Colonic mucosa (tissue), 4 donors: Measurements from ENCODE around the gene SNRPN. TPM values are rescaled to one million over a fixed set of nuclear protein-coding genes. Genes with fewer than 3 reads are reported as not detected.
"Not testable (repeated sequence)": the region's sequence is repeated elsewhere in the genome, so short reads cannot be mapped to it uniquely, and the experiment has no call there.

Source experiments
- DNase-seq: peaks from one replicate; pipeline ENCODE4 v3.0.0-alpha.2; 2020
- H3K27ac ChIP-seq: fragments of 200-600 bp; one replicate; pipeline ENCODE4 v1.8.0; 2021
- H3K27me3 ChIP-seq: fragments of 200-600 bp; one replicate; pipeline ENCODE4 v1.8.0; 2021
- H3K36me3 ChIP-seq: fragments of 200-600 bp; one replicate; pipeline ENCODE4 v1.8.0; 2021
- H3K4me1 ChIP-seq: fragments of 200-600 bp; one replicate; pipeline ENCODE4 v1.8.0; 2021; ENCODE audit warnings: mild to moderate bottlenecking
- H3K4me3 ChIP-seq: fragments of 200-600 bp; one replicate; pipeline ENCODE4 v1.8.0; 2021
- H3K9ac ChIP-seq, 2 donors: one replicate each; pipeline ENCODE4 v1.7.0; 2013; ENCODE audit warnings: control low read depth in 2 of 2, low read depth in 2 of 2, low read length in 2 of 2
- H3K9me3 ChIP-seq: fragments of 200-600 bp; one replicate; pipeline ENCODE4 v1.8.0; 2021
- CTCF ChIP-seq: fragments of 200-600 bp; IDR thresholded peaks from one replicate; pipeline ENCODE4 v1.8.0; 2022; ENCODE audit warnings: antibody characterized with exemption, mild to moderate bottlenecking
- intact Hi-C: fragments of 100-400 bp; cut with DNase I; formaldehyde crosslinking; loops from one replicate; pipeline ENCODE4 v1.14.1; 2022
- total RNA-seq, 2 donors: library from RNA; stranded (reverse); fragmentation: NEBNext Ultra II Directional in 1 of 2; extraction: Animal tissue kit (Norgen Biotek cat#: 25700) in 1 of 2; gene quantifications; one replicate each; pipeline ENCODE4 v1.2.1, GENCODE V29; 2021
- donor health status: healthy.
- donor health status: DM: no; HTN: no; CAD: no.
- donor health status: DM: no; HTN: no; CAD: no.

Gene SNRPN
- total RNA-seq, 2 donors from 2014 or later = 19.6 to 24.7 TPM

GRCh38 chr15:24924153-24924552 is 30.6 kb upstream of the SNRPN start:
- intact Hi-C loops = no loop called here
- no peaks in the 10 kb centered on the region for H3K9me3 ChIP-seq
- no peak for TF ChIP-seq CTCF
- H3K27me3 ChIP-seq = no peaks in the 10 kb centered on the region
- H3K4me1 ChIP-seq = no peaks in the 10 kb centered on the region
- no peaks in the 10 kb centered on the region for H3K36me3 ChIP-seq
- H3K27ac ChIP-seq = no peak overlapping the region
- H3K4me3 ChIP-seq = no peak overlapping the region
- DNase-seq = no peak
- no peak overlapping the region for H3K9ac ChIP-seq

GRCh38 chr15:24924621-24925020 is 30.2 kb upstream of the SNRPN start:
- H3K36me3 ChIP-seq = no peaks in the 10 kb centered on the region
- no peak overlapping the region for H3K4me3 ChIP-seq
- no peaks in the 10 kb centered on the region for H3K4me1 ChIP-seq
- no peak for TF ChIP-seq CTCF
- H3K9ac ChIP-seq = no peak overlapping the region
- DNase-seq = no peak
- no peaks in the 10 kb centered on the region for H3K9me3 ChIP-seq
- no peak overlapping the region for H3K27ac ChIP-seq
- intact Hi-C loops = no loop called here
- H3K27me3 ChIP-seq = no peaks in the 10 kb centered on the region

GRCh38 chr15:24931874-24932732 is 22.7 kb upstream of the SNRPN start:
- H3K27me3 ChIP-seq, H3K36me3 ChIP-seq, intact Hi-C loops: not testable (repeated sequence)

GRCh38 chr15:24933716-24934115 is 21.1 kb upstream of the SNRPN start:
- Histone ChIP-seq H3K27me3 (no peaks in the 10 kb centered on the region), H3K9me3 (no peaks in the 10 kb centered on the region), H3K36me3 (no peaks in the 10 kb centered on the region), H3K9ac (no peak overlapping the region), H3K27ac (no peak overlapping the region), H3K4me1 (no peaks in the 10 kb centered on the region), H3K4me3 (no peak overlapping the region)
- DNase-seq = no peak
- intact Hi-C loops = no loop called here
- TF ChIP-seq CTCF = no peak

More at GRCh38 chr15:24931874-24932732, 22.7 kb upstream of the SNRPN start:
- not testable (repeated sequence) for H3K4me3 ChIP-seq, H3K9me3 ChIP-seq, DNase-seq, H3K9ac ChIP-seq, H3K27ac ChIP-seq, H3K4me1 ChIP-seq

- H3K9ac ChIP-seq, H3K27me3 ChIP-seq, H3K4me1 ChIP-seq, DNase-seq, H3K9me3 ChIP-seq, H3K4me3 ChIP-seq, H3K27ac ChIP-seq, H3K36me3 ChIP-seq, intact Hi-C loops: not testable (repeated sequence)
Measured at GRCh38 chr15:24938224-24938623, 16.6 kb upstream of the SNRPN start.

- intact Hi-C loops = no loop called here
- TF ChIP-seq CTCF = no peak
Measured at GRCh38 chr15:24940236-24940635, 14.6 kb upstream of the SNRPN start.

More at GRCh38 chr15:24940236-24940635, 14.6 kb upstream of the SNRPN start:
- Histone ChIP-seq H3K27ac (no peak overlapping the region), H3K4me1 (no peaks in the 10 kb centered on the region), H3K4me3 (no peak overlapping the region), H3K9me3 (no peaks in the 10 kb centered on the region), H3K27me3 (no peaks in the 10 kb centered on the region), H3K36me3 (no peaks in the 10 kb centered on the region), H3K9ac (no peak overlapping the region)
- DNase-seq = no peak
